HT1080 (cell line): ENCODE data around the gene DHPS. TPM values are rescaled to one million over a fixed set of nuclear protein-coding genes. Genes with fewer than 3 reads are reported as not detected.

ENCODE experiments used
- DNase-seq: peaks from one replicate; pipeline ENCODE4 v3.0.0-alpha.2; 2015; ENCODE audit warnings: low read depth
- total RNA-seq: library from RNA; depleted of rRNA; stranded (reverse); fragments of >200 nt; shearing (Covaris generic); gene quantifications from 2 replicates; pipeline ENCODE4 v1.2.3, GENCODE V29; 2014

Gene DHPS
- total RNA-seq, 1 experiment from 2014 or later: 103 TPM

GRCh38 chr19:12675399-12675798 lies 6.3 kb downstream of the DHPS start:
- no peak for DNase-seq

- DNase-seq: no peak
Observed at GRCh38 chr19:12672744-12673143, 8.9 kb downstream of the DHPS start.

- DNase-seq: no peak
Observed at GRCh38 chr19:12670159-12670928, 11.3 kb downstream of the DHPS start.

- DNase-seq: peak; percentile 67
Observed at GRCh38 chr19:12669270-12670158, 12.2 kb downstream of the DHPS start.

- peak; percentile 40 for DNase-seq
Observed at GRCh38 chr19:12668932-12669269, 12.8 kb downstream of the DHPS start.

- DNase-seq: no peak
Observed at GRCh38 chr19:12668346-12668745, 13.3 kb downstream of the DHPS start.

GRCh38 chr19:12667731-12668302 lies 13.9 kb downstream of the DHPS start:
- no peak for DNase-seq

- peak; percentile 70 for DNase-seq
Observed at GRCh38 chr19:12666265-12667048, 15.2 kb downstream of the DHPS start, which contains the start of the genes MAN2B1 and WDR83. Gene MAN2B1, minus strand, starts transcription at chr19:12666742. Its CDS starts 41 bp downstream, at chr19:12666701. Gene WDR83, plus strand, starts transcription at chr19:12666807. Its CDS starts 2,984 bp downstream, at chr19:12669791.

- no peak for DNase-seq
Observed at GRCh38 chr19:12665671-12666264, 15.9 kb downstream of the DHPS start.

GRCh38 chr19:12665281-12665573 lies 16.5 kb downstream of the DHPS start:
- DNase-seq: no peak

GRCh38 chr19:12664406-12665280 lies 17.0 kb downstream of the DHPS start:
- DNase-seq: no peak

- no peak for DNase-seq
Observed at GRCh38 chr19:12660980-12661379, 20.7 kb downstream of the DHPS start.

GRCh38 chr19:12657966-12658365 lies 23.7 kb downstream of the DHPS start:
- no peak for DNase-seq

- no peak for DNase-seq
Observed at GRCh38 chr19:12656899-12657571, 24.6 kb downstream of the DHPS start.

- no peak for DNase-seq
Observed at GRCh38 chr19:12655546-12655945, 26.1 kb downstream of the DHPS start.

GRCh38 chr19:12652219-12652618 lies 29.5 kb downstream of the DHPS start:
- DNase-seq: no peak

- DNase-seq: no peak
Observed at GRCh38 chr19:12649941-12650340, 31.7 kb downstream of the DHPS start.

- no peak for DNase-seq
Observed at GRCh38 chr19:12648088-12648487, 33.6 kb downstream of the DHPS start.

- no peak for DNase-seq
Observed at GRCh38 chr19:12647490-12648071, 34.1 kb downstream of the DHPS start.
